ENCODE results near the gene APOF. TPM values are rescaled to one million over a fixed set of nuclear protein-coding genes. Genes with fewer than 3 reads are reported as not detected.
A peak's percentile ranks its signal among the peaks of the same experiment; 100 is the strongest.

APOF gene
- total and polyA plus RNA-seq, 10 of the 15 experiments (the other 5 are each of a cell fraction or from before 2014, with no cell fraction given), result 0.04 to 0.19 (median 0.11) TPM; not detected in 5

GRCh38 chr12:56359851-56360767, 2.5 kb downstream of the APOF start, which contains the start of gene STAT2 (continued):
- TF ChIP-seq DPF2 (IDR thresholded peaks at IDR 0.05) (no peak), ZNF384 (IDR thresholded peaks at IDR 0.05; ENCODE audit: borderline replicate concordance, low read depth, low read length) (0 out of 2 replicates have a peak, but pooled peaks have one; percentile 12), CUX1 (IDR thresholded peaks at IDR 0.05; ENCODE audit: insufficient replicate concordance, low read depth, low read length) (peak; percentile 22), IRF3 (IDR thresholded peaks at IDR 0.05) (peak; percentile 65; the same call in 1 of the 2 replicates), SMARCA5 (IDR thresholded peaks at IDR 0.05) (0 out of 2 replicates have a peak, but pooled peaks have one; percentile 28), E2F8 (IDR thresholded peaks at IDR 0.05; ENCODE audit: low read depth, partially characterized antibody) (peak; percentile 72), MXI1 (IDR thresholded peaks at IDR 0.05; ENCODE audit: low read depth, low read length) (no peak), TARDBP (IDR thresholded peaks at IDR 0.05; ENCODE audit: borderline replicate concordance) (no peak), MYB (IDR thresholded peaks at IDR 0.05; ENCODE audit: borderline replicate concordance, low read depth, low read length) (no peak), FOXM1 (IDR thresholded peaks at IDR 0.05; ENCODE audit: low read depth, low read length) (no peak), GATAD2B (conservative IDR thresholded peaks at IDR 0.05; ENCODE audit: low read depth) (peak; percentile 48; the same call in 1 of the 2 replicates), ZNF207 (IDR thresholded peaks at IDR 0.05; ENCODE audit: borderline replicate concordance) (0 out of 2 replicates have a peak, but pooled peaks have one; percentile 42), IKZF2 (IDR thresholded peaks at IDR 0.05) (peak; percentile 96 to 97), GABPA (IDR thresholded peaks at IDR 0.05; ENCODE audit: low read depth) (peak; percentile 61), RB1 (IDR thresholded peaks at IDR 0.05; ENCODE audit: borderline replicate concordance) (peak; percentile 54; the same call in 1 of the 2 replicates), TCF12 (IDR thresholded peaks at IDR 0.05; ENCODE audit: low read depth, low read length) (peak; percentile 58; the same call in 1 of the 2 replicates), STAT3 (IDR thresholded peaks at IDR 0.05; ENCODE audit: low read depth, low read length) (0 out of 2 replicates have a peak, but pooled peaks have one; percentile 20), RAD51 (IDR thresholded peaks at IDR 0.05) (peak; percentile 69), BACH1 (IDR thresholded peaks at IDR 0.05; ENCODE audit: borderline replicate concordance) (peak; percentile 78), MTA2 (IDR thresholded peaks at IDR 0.05; ENCODE audit: low read depth) (peak; percentile 69; the same call in 1 of the 2 replicates), CBFB (IDR thresholded peaks at IDR 0.05; ENCODE audit: low read depth) (no peak)
